GM21717 (cell line): ENCODE data around the gene FAM9C.
"Not testable (repeated sequence)": the region's sequence is repeated elsewhere in the genome, so short reads cannot be mapped to it uniquely, and the experiment has no call there.

Experiments
- ATAC-seq: cut with Tn5 transposase; IDR thresholded peaks from one replicate; pipeline ENCODE4 v1.9.1; 2021; ENCODE audit warnings: mild to moderate bottlenecking, moderate library complexity; ENCODE audit not compliant: unreplicated experiment

Gene FAM9C

DNA sequence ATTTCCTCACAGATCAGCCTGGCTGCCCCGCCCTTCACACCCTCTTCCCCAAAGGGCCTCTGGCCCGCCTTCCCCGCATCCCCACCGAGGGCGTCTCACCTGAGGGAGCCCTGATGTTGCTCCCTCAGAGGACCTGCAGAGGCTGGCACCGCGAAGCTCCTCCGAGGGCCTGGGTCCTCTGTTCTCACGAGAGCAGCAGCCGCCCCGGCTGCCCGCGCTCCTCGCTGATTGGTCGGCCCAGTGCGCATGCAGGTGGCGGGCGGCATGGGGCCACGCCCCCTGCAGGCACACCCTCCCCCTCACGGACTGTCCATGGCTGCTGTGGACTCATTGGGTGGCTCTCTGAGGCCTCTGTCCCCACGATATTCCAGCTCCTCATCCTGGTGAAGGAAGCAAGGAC is at the start of gene FAM9C:
Gene FAM9C (minus strand): TSS at position 180 of the 400 bp plus-strand sequence. CDS start 831 bp downstream, outside the sequence.
- ATAC-seq = no peak

DNA sequence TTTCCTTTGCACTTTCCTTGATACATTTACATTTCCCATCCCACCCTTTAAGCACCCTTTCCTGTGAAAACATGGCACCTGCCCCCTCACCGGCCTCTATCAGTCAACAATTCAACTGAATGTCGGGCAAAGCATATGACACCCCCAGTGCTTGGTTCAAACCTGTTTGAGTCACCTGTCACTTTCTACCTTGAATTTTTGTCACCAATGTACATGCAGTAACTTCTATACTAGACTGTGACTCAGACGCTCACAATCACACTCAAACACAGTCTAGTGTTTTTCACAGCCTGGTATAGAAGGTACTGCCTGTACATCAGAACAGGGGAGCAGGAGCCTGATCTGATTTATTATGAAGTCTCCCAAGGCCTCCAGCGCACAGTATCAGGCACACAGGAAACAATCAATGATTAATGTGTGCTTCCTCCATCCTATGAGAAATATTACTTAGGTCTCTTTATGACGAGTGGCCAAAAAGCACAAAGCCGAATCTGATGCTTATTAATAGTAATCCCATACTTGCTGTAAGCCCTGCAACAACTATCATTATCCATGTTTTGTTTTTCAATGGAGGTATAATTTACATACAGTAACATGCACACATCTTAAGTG is 49.2 kb upstream of the FAM9C start:
- no peak for ATAC-seq

DNA sequence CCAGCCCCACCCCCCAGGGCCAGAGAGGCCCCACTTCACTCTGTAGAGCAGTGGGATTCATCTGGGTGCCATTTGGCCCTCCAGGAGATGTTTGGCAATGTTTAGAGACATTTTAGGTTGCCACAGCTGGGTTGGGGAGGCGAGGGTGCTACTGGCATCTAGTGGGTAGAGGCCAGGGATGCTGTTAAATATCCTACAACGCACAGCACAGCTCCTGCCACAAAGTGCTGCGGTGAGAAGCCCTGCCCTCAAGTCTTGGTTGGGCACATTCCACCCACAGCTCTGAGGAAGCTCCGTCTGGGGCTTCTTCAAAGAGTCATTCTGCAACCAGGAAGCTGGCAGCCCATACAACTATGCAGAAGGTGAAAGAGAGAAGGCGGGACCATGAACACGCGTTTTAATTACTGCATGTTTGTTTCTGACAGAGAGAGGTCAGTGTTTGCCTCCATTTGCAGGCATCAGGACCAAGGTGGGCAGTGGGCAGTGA is 48.1 kb upstream of the FAM9C start:
- peak; percentile 83 for ATAC-seq

DNA sequence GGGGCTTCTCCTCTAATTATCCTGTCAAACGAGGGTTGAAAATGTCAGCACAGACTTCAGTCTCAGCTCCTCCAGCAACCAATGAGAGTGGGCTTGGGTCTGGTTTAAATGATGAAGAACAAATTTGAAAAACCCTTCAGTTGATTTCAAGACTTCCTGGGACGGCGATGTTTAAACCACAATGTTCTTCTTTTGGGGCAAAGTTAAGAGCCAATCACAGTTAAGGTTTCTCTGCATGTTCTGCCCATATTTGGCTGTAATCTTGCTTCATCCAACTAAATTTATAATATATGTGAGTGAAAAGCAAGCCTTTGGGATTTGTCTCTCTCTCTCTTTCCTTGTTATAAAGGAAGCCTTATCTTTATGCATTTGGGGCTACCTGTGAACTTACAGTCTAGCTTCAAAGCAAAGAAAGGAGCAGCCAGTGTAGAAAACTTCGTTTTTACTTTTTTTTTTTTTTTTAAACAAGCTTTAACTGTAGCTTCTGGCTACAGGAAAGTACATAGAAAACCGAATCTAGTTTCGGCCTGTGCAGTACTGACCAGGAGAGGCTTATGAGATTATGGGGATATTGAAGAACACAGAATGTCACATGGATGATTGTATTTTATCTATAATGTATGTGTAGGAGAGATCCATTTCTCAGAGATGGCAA is 46.8 kb upstream of the FAM9C start:
- ATAC-seq = no peak

DNA sequence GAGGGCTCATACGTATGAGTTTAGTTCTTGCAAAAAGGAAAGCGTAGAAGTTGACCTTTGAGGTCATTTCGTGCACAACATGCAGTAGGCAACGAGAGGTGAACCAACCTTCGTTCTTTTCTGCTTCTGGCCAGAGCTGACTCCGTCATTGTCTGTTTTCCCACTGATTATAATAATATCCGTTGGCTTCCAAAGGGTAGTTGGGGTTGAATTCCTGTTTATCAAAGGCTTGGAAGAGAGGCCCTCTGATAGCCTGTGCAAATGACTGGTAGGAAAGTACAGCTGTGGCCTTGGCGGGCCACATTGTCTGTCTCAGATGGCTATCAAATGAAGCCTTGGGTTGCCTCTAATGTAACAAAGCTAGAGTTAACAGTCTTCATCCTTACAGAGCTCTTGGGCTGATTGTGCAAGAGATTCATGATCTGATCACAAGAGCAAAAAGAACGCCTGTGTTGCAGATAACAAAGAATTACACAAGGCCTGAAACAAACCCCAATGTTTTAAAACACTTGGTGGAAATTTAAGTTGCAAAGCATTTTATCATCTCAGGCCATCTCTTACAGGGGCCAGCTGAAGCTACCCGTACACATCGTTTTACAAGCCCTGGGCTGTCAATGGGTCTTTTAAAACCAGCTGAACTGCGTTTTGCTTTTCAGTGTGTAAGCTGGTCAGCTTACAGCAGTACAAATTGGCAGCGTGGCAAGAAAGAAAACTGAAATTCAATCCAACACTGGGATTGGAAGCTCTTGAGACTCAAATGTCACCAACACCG is 46.1 kb upstream of the FAM9C start:
- no peak for ATAC-seq

DNA sequence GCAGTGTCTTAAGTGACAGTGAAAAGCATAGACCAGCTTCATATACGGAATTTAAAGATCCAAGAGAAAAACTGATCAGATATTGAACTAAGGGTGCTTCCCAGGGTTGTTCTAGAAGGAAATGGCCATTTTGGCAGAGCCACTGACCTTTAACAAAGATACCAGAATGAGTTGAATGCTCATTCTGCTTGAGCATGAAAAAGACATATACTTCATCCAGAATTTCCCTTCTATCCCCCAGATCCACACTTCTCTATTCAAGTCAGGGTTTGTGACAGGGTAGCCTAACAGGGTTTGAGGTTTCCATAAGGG is 45.6 kb upstream of the FAM9C start:
- no peak for ATAC-seq

DNA sequence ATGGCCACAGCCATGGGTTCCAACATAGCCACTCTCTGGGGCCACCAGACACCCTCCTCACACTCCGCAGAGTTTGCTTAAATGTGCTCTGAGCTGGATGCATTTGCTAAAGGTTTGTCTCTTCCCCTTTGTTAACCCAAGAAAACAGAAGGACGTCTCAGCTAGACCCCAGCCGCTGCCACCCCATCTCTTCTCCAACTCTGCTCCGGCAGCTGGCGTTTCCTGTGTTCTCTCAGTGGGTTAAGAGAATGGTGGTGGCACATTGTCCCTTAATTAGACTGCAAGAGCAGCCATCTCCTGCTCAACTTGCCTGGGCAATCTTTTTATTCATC is 43.7 kb upstream of the FAM9C start:
- no peak for ATAC-seq

DNA sequence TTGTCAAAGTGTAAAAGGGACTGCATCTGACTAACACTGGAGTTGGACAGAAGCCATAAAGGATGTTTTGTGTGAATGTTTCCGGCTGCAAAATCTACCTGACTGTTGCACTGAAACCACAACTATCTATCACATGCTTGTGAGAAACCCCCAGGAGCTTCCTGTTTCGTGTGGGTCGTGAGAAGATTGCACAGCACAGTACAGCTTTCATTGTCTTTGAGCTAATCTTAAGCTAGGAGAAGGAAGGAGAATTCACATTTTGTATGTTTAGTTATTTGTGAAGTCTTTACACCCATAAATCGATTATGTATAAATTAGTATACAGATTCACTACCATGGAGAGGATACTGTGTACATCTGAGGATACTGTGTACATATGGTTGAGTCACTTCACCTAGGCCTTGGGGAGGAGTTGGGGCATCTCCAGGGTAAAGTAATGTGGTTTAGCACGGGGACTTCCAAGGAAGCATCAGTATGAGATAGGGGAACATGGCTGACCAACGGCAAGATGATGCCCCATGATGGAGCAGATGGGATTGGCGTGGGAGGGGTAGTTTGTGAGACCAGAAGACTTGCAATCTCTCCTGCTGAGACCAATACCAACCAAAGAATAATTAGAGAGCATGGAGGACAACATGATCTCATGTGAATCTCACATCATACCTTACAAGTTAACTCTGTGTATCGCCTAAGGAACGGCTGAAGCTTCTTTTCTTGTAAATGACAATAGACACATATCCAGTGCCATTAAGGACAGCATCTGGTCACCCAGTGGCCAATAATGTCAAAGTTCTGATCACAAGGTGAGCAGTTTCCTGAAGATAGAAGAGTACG is 43.1 kb upstream of the FAM9C start:
- peak; percentile 71 for ATAC-seq

DNA sequence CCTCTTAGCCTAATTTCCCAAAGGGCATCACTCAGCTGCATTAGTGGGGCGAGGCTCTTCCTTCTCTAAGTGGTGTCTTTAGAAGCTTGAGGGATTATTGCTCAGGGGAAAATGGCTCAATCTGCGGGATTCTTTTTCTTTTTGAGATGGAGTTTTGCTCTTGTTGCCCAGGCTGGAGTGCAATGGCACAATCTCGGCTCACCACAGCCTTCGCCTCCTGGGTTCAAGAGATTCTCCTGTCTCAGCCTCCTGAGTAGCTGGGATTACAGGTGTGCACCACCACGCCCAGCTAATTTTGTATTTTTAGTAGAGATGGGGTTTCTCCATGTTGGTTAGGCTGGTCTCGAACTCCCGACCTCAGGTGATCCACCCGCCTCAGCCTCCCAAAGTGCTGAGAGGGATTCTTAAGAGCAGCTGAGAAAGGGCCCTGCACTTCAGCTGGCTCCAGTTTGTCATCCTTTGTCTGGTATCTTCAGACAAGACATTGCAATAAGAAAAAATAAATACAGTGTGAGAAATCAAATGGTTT is 42.4 kb upstream of the FAM9C start:
- ATAC-seq = not testable (repeated sequence)

DNA sequence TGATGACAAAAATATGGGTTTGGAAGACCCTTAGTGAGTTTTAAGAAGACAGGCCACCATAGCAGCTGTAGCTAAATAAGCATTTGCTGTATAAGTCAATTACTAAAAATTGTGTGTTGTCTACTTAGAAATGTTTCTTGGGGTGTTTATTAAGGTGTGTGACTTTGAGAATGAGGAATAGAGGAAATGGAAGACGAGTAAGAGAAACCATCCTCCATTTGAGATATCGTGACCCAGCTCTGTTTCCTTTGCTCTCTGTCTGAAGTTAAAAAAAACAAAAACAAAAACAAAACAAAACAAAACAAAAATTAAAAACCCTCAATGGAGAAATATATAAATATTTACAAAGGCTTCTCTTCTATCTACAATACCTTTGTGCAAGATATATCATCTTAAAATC is 41.7 kb upstream of the FAM9C start:
- no peak for ATAC-seq

DNA sequence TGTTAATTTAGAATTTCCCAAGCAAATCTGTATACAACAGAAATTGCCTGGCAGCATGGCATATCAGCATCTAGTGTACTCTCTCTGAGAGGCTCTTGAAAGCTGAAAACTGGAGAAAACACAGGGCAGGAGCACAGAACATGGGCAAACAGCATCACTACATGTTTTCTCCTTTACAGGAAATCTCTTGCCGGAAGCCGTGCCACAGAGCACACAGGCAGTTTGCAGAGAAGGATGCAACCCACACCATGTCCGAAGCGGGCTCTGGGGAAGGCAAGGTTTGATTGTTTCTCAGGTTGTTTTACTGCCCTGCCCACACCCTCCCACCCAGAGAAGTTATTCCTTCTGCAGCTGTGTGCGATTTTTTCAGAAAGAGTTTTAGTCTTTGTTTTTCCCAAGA is 41.1 kb upstream of the FAM9C start:
- no peak for ATAC-seq

DNA sequence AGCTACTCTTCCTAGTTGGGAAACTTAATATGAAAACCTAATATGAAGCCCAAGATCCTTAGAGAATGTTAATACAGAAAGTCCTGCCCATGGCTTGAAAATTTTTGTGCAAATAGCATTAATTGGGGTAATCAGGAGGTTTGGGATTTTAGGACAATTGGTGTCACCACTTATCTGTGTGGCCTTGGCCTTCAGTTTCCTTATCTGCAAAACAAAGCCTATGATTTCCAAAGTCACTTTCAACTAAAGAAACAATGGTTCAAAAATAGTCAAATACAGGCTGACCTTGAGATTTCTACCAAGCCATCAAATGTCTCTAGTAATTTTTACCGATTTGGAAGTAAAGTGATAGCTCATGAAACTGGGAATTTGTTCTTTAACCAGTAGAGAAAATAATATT is 40.2 kb upstream of the FAM9C start:
- ATAC-seq = no peak

DNA sequence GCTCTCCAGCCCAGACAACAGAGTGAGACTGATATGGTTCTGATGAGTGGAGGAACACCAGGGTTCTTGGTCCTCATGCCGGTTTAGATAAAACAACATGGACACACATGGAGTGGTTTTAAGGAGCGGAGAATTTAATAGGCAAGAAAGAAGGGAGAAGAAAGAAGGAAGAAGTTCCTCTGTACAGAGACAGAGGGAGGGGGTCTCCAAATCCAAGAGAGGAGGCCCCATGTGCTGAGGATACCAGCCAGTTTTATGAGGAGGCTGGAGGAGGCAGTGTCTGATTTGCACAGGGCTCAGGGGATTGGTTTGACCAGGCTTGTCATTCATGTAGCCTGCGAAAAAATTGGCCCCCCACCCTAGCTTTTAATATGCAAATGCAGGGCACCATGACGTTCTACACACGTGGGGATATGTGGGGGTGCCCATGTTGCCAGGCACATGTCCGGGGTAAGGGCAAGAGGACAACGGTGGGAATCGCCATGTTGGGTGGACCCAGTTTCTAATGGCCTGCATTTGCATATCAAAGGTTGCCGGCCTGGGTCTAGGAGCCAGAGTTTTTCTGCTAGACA is 39.4 kb upstream of the FAM9C start:
- not testable (repeated sequence) for ATAC-seq

DNA sequence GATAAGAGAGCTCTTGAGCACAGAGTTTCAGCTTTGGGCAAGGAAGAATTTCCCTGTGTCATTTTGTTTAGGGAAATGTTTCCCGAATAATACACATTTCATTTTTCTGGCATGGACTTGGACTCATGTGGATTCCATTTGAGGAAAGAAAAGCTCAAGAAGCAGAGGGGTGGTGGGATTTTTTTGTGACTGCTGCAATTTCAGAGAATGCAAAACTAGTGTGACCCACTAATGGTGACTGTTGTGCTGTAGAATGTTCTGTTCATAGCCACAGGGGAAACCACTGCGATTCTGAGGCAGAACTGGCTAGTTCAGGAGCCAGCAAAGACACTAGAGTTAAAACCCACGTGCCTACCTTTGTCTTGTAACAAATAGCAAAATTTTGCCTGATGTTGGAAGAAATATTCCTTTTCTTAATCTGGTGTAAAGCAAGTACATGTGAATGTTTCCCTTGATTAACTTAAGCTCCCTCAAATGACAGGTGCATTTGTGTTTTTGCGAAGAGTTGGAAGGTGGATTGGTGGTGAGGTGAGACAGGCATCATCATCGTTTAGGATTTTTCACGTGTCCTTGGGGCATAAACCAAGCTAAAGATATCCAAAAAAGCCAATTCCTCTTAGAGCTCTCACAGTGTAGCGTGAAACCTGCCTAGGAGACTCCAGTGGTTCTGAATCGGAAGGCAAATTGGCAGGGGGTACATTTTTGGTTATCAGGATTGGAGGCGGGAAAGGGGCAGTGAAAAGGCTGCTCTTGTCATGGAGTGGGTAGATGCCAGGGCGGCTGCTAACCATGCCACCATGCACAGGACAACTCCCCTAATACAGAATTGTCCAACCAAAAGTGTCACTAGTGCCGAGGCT is 38.0 kb upstream of the FAM9C start:
- no peak for ATAC-seq

DNA sequence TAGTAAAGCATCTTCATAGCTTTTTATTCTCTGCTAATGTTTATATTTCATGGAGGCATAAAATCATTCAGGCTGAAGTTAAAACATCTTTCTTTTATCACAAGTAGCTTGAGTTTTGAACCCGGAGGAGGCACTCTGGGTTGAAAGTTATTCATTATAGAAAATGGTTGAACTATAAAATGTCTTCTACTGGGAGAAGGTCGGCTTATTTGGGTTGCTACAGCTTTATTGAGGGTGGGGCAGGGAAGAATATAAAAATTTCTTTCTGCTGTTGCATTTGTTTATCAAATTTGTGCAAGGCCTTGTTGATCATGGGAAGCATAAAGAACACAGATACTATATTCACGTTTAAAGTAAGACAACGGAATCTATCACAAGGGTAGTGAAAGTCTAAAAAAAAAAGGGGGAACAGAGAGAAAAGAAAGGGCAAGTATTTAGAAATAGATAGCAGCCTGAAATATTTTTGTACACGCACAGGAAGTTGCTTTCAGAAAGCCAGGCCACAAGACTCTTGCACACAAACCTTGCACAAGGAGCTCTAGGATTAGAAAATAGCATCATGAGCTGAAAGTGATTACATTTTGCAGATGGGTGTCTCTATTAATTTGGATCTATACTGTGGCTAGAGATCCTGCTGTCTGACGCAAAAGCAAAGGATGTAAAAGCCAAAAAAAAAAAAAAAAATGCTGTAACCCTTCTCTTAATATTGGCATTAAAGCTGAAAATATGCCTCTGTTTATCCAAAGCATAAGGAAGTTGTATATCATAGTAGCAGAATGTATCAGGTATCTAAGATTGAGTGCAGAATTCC is 37.2 kb upstream of the FAM9C start:
- ATAC-seq = peak; percentile 58

DNA sequence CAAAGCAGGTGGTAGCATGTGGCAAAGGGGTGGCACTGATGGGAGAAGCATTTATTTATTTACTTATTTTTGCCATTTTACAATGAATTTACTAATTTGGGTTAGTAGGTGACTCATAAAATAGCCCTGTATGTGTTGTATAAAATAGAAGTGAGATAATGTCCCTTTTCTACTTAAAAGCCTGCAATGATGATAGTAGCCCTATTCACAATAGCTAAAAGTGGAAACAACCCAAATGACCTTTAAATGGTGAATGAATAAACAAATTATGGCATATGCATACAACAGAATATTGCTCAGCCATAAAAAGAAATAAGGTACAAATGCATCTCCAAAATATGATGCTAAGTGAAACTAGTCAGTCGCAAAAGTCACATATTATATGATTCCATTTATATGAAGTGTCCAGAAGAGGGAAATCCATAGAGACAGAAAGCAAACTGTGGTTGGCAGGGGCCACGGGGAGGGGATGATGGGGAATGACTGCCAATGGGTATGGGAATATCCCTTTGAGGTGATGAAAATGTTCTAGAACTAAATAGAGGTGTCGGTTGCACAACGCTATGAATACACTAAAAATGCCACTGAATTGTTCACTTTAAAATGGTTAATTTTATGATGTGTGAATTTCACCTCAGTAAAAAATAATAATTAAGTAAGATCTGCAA is 35.8 kb upstream of the FAM9C start:
- no peak for ATAC-seq

DNA sequence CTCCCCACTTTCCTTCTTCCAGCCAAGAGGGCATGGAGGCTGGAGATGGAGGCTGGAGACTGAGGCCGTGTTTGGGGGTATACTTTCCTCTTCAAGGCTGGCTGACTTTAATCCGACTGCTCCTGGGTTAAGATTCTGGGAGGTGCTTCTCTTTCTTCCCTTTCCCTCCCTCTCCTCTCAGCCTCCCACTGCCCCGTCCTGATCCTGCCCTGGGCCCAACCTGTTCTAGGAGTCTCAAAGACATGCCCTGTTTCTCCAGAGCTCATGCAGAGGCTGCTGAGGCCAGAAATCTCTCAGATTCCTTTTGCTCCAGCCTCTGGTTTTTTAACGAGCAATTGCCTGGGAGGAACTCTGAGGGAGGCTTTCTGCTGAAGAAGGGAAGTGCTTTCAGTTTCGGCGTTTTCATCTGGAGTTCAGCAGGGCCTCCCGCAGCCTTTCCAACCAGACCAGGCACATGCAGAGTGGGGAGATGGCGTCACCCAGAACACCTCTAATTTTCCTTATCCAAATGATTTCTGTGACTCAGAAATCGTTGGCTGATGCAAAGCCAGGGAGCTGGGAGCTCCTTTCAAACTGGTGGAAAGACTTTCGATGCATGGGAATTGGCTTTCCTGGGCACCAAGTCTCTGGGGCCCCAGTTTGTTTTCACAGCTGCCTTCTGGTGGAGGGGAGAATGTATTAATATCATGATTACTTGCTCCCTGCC is 34.5 kb upstream of the FAM9C start:
- no peak for ATAC-seq

DNA sequence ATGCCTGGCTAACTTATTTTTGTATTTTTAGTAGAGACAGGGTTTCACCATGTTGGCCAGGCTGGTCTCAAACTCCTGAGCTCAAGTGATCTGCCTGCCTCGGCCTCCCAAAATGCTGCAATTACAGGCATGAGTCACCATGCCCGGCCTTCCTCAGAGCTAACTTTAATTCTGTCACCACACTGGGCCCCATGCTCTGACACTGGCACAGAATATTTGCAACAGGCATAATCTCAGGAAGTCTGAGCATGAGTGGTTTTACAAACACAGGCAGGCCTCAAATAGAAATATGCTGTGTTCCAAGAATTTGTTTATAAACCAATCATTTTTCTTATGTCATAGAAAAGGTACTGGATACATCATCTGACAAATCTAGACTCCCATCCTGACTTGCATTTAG is 32.7 kb upstream of the FAM9C start:
- no peak for ATAC-seq
